DMS153 treated with DMSO at 0.1 percent for 48 hours (cell line): ENCODE measurements around the gene TOLLIP.

Experiments
- DNase-seq: peaks from one replicate; lab custom pipeline; 2025; ENCODE audit not compliant: unreplicated experiment; lab: John Stamatoyannopoulos, UW

TOLLIP gene

DNA sequence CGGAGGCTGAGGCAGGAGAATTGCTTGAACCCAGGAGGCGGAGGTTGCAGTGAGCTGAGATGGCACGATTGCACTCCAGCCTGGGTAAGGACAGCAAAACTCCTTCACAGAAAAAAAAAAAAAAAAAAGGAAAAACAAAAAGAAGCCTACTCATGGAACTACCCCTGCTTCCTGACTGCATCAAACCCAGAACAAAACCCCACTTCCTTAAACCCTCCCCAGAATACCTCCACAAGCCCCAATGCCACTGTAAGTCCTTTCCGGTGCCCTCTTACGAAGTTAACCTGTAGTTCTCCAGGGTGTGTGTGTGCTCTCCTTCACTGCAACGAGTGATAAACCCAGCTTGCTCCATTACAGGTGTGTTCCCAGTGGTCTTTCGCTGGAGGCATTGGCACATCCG lies 8.6 kb upstream of the TOLLIP start:
- no peak for DNase-seq

DNA sequence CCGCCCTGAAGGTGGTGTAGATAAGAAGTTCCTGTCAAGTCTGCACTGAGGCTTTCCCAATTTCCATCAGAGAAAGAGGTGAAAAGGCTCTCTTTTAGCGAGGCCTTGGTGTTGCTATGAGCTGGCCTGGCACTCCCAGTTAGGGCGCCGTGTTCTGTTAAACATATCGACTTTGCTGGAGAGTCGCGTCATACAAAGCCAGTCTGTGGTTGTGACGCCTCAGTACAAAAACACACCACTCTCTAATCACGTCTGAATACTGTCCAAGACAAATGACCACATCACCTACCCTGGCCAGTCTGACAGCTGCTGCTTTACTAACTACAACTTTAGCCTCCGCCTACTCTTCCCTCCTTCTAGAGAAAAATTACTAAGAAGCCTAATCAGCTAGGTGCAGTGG lies 8.0 kb upstream of the TOLLIP start:
- no peak for DNase-seq

DNA sequence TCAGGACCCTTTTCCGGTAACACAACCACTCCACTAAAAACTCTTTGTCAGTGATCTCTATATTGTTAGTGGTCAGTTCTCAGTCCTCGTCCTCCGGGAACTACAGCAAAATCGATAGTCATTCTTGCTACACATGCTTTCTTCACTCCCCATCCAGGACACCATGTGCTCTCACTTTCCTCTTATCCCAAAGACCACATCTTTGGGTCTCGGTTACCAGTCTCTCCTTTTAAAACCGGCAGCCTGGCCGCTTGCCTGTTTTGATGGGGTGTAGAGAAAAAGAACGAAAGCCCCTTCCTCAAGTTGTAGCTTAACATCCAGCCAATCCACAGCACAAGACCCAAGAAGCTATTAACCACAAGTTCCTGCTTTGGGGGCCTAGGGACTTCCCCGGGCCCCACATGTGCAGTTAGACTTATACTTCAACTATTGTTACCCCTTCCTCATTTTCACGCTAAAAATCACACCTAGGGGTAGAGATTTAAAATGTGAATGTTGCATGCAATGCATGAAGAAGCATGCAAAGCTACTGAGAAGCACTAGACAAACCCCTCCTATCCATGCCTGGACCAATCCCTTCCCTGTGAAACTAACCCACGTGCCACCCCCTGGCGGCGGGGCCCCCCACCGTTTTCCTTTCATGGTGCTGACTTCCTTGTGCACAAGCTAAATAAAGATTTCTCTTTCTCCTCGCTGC lies 1.5 kb upstream of the TOLLIP start:
- DNase-seq: no peak

DNA sequence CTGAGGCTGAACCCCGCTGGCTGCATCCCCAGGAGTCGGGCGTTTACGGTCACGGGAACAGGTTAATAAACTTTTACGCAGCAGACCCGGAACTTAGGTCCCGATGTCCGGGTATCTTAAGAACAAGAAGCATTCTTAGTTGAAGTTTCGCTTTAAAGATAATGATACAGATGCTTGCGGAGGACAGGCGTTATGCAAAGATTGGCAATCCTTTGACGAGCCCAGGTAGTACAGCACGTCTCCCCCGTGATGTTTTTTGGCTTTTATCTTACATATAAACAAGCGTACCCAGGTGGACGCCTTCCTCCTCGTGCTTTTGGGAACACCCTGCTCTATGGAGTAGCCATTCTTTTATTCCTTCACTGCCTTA lies 871 bp upstream of the TOLLIP start:
- DNase-seq: no peak

DNA sequence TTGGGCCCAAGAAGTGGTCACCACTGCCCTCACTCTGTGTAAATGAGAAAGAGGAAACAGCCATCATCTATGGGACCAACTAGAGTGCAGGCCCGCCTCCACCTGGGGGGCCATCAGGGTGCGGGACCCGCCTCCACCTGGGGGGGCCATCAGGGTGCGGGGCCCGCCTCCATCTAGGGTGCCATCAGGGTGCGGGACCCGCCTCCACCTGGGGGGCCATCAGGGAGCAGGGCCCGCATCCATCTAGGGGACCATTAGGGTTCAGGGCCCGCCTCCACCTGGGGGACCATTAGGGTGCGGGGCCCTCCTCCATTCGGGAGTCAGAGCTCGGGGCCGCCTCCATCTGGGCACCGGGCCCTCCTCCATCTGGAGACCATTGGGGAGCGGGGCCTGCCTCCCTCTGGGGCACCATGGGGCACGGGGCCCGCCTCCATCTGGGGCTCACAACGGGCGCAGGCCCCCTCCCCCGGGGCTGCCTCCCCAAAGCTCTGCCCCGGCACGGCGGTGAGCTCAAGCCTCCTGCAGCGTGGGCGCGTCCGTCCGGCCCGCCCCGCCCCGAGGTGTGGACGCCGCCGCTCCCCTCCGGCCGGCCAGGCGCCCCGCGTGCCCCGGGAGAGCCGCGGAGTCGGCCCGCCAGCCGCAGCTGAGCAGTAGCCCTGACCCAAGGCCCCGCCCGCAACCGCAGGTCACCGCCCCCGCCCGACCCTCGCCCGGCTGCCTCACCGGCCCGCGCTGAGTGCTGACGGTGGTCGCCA lies 512 bp downstream of the TOLLIP start:
- no peak for DNase-seq

DNA sequence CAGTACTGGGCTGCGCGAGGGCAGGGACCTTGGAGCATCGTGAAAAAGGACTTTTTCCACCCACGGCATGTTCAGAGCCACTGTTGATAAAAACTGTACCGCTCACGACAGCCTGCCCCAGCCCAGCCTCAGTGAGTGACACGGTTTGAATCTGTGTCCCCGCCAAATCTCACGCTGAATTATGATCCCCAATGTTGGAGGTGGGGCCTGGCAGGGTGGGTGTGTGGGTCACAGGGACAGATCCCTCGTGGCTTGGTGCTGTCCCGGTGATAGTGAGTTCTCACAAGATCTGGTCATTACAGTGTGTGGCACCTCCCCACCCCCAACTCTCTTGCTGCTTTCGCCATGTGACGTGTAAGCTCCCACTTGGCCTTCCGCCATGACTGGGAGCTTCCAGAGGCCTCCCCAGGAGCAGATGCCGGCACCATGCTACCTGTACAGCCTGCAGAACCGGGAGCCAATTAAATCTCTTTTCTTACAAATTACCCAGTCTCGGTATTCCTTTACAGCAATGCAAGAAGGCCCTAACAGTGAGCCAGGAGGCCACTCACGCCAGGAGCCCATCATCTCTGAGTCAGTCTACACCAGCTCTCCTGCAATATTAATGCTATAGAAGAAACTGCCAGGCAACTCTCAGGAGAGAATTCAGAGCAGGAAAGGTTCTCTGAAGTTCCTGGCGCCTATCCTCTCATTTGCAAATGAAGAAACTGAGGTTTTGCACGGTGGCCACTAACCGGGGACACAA lies 1.3 kb downstream of the TOLLIP start:
- DNase-seq: no peak

DNA sequence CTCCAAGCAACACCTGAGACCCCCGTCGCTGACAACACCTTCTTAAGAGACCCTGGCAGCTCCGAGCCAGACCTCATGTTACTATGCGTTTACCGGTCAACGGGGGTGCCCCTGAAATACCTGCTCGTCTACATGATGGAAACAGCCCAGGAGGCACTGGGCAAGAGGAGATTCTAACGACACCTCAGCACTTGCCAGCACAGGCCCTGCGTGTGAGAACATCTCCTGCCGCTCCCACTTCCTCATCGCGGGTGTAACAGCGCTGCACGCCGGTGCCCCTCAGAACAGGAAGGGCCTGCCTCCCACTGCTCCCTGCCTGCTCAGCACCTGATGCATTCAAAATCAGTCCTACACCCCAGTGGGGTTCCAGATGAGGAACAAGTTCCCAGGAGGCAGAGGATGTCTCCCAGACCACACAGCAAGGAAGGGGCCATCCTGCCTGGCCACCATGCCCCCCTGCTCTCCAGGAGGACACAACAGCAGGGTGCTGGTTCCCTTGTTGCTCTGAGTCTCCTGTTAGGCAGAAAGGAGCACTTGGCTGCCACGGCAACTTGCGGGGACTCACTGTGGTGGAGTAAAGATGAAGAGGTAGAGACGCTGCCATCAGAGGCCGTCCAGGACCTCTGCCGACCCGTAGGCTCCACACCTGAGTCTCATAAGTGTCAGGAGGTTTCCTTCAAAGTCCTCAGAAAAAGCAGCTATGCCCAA lies 2.1 kb downstream of the TOLLIP start:
- DNase-seq: no peak

DNA sequence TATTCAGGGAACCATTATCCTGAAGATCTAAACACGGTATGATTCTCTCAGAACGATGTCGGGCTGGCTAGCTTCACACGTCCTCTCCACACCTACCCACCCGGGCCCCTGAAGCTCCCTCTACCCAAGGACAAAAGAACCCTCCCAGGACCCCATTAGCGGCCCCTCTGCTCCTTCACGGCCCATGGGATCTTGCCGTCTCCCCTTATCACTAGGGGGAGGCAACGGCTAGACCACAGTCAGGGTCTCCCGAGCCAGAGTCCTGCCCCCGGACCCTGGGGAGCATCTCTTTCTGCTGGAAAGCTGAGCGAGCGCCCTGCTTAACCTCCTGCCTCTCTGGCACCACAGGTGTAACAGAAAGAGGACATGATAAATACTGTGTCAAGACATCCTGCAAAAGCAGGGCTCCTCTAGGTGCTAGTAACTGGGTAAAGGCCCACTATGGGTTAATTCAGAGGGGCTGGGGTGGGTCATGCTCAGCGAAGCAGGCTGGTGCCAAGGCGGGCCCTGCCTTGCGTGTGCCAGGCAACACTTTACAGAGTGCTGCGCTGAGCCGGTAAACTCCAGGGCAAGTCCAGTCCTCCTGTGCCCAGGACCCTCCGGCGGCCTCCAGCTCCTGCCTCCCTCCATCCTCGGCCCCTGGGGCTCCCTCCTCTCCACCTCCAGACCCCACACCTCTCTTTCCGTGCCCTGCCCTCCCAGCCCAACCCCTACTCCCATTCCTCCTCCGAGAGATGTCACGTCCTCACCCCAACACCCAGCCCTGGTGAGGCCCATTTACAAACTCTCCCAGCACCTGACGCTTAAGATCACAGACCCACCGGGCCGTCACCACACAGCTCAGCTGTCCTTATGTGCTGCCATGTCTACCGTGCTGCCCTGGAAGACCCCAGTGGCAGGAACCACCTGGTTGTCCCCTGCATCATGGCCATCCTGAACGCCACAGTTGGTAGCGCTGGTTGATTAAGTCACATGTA lies 3.0 kb downstream of the TOLLIP start:
- DNase-seq: no peak

DNA sequence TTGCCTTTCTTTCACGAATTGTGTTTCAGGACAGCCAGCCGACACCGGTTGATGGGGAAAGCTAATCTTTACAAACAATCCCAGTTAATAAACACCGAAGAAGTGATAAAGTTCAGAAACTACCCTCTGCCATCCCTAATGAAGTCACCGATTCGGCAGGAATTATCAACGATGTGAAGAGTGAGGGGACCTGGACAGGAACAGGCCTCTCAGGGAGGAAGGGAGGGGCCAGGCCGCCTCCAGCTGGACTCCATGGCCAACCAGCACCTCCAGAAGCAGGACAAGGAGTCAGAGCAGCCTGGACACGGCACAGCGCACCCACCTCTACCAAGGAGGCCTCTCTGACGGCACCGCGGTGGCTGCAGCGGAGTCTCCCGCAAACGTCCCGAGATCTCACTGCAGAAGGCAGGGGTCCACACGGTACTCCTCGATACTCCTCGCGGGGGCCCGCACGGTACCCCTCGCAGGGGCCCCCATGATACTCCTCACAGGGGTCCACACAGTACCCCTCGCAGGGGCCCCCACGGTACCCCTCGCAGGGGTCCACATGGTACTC lies 3.9 kb downstream of the TOLLIP start:
- DNase-seq: no peak

DNA sequence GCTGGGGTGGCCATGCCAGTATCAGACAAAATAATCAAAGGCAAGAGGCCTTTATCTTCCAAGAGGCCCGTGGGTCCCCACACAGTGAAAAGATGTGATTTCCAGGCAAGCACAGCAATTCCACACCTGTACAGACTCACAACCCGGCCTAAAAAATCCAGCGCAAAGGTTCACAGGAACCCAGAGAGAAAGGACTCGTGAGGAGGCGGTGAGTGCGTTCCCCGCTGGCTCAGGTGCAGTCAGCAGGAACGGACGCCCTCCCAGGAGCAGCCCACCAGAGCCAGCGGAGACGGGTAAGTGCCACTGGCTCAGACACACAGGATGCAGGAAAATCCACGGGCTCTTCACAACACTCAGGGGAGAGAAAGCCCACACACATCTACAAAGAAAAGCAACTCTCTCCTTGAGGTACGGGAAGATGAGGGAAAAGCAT lies 4.4 kb downstream of the TOLLIP start:
- DNase-seq: no peak

DNA sequence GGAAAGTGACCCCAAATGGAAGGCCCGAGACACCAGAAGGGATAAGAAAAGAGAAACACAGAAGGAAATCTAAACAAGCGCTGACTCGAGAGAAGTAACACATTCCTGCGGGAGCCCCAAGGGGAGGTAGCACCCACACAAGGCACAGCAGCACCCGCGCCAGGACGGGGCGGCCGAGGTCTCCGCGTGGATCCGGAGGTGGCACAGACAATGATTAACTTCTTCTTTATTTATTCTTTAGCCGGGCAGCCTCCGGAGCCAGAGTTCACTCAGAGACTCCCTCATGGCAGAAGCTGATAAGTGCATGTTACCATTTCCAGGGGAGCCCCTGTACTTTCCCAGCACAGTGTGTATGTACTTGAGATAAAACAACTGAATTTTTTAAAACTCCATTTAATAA lies 5.1 kb downstream of the TOLLIP start:
- no peak for DNase-seq

DNA sequence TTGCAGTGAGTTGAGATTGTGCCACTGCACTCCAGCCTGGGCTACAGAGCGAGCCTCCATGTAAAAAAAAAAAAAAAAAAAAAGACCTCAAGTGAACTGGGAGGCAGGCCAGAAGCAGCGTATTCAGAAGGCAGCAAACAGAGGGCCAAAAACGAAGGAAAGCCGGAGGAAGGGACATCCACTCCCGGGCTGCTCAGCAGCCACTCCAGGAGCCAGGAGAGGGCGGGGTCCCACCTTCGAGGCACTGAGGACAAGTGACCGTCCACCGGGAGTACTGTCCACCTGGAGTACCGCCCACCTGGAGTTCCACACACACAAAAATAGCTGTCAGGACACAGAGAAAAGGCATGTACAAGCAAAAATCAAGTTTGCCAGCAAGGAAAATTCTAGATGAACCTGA lies 5.5 kb downstream of the TOLLIP start:
- no peak for DNase-seq

DNA sequence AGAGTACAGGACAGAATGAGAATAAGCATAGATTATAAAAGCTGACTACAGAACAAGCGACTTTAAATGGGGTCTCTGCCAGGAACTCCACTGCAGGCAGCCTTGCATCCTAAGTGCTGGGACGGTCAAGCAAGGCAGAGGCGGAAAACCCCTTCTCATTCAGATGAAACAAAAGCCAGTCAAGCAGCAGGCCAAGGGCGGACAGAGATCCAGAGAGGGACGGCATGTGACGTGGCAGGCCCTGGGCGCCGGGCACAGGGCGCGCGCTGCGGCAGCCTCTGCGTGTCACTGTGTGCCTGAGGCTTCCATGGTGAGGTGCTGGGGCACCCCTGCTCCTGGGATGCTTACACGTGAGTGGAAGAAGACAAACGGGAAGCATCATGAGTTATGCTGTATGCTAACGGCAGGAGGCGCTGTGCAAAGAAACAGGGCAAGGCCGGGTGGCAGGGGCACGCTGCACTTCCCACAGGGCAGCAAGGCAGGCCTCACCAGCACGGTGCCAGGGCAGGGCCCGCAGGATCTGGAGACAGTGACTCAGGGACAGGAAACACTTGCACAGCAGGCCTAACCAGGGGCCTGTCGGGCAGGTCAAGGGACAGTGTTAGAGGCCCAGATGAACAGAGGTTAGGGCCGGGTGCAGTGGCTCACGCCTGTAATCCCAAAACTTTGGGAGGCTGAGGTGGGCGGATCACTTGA lies 6.2 kb downstream of the TOLLIP start:
- DNase-seq: no peak

DNA sequence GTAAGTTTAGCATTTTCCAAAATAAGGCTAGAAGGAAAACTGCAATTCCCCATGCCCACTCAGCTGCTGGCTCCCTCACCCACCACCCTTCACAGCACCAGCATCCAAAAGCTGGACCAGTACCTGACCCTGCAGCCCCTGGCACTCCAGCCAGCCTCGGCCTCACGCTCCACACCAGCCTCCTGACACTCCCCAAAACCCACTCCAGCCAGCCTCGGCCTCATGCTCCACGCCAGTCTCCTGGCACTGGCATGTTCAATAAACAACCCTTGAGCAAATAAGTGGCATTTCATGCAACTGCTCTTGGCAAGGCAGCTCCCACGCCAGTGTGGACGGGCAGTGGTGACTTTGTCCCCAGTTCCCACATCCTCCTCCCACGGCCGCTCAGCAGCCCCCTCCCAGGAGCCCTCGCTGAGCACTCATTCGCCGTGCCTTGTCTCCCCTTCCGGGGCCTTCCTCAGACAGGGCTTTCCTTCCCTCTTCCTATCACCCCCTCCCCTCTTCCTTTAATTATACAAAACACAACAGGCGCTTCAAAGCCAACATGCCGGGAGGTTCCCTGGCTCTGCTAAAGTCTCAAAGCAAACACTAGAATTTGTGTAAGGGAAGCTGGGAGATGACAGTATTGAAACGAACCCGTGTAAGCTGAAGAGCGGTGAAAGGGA lies 6.8 kb downstream of the TOLLIP start:
- no peak for DNase-seq

DNA sequence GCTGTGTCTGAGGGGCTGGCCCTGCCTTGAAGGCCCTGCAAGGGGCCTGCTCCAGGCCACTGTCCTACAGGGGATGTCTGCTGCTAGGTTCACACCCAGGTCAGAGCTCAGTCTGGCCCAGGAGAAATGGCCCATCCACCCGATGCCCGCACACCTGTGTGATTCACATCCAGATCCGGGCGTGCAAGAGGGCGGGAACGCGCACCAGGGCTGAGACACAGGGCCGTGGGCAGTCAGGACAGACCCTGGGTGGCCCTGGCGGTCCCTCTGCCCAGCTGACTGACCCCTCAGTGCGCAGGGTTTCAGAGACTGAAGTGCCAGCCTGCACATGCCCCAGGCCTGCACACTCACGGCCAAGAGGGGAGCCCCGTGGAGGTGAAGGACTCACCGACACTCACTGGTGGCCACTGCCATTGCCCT lies 7.4 kb downstream of the TOLLIP start:
- no peak for DNase-seq

DNA sequence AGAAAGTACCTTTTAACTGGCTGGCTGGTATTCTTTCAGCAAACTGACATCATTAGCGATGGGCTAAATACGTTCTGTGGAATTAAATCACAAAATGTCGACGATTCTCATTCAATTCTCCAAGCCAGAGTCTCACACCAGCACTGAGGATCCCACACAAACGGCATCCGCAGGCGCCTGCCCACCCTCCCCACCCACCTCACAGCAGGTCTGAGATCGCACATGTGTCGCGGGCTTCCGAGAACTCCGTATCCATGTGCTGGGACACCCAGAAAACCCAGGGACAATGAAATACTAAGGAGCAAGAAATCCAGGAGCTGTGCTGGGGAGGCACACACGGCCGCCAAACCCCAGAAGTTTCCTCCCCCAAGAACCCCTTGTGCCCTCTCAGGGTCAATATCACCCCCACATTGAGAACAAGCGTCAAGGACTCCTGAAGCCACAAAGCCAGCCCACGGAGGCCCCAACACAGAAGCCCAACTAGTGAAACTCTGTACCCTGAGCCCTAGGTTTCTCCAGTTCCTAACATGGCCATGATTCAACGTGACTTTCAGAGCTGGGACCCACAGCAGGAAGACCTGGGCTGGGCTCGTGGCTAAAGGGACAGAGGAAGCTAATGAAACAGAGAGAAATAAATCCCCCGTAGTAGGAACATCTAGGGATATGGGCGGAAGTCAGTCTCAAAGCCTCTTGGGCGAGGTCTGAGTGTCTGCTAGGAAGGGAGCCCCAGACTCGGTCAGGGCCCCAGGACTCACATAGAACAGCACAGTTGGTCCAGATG lies 8.0 kb downstream of the TOLLIP start:
- no peak for DNase-seq

DNA sequence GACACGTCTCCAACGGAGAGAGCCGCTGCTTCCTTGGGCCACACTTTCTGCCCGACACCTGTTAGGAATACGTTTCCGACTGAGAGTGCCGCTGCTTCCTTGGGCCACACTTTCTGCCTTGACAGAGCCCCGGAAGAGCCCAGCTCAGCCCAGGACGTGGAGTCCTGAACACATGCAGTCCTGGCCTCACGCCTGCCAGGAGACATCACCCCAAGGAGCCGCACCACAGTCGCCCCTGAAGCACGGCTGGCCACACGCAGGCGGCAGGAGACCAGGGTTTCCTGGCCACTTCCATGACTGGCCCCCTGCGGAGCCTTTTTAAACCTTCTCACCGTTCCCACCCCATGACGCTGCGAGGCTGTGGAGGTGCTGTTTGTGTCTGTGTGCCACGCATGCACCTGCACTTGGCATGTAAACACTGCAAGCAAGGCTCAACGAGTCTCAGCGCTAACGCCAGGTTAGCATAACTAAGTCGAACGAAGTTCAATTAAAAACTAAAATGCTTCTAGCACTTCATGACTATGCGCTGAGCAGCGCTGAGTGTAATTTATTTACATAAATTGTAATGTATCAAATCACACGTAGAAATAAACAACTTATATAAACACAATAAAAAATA lies 8.8 kb downstream of the TOLLIP start:
- no peak for DNase-seq

DNA sequence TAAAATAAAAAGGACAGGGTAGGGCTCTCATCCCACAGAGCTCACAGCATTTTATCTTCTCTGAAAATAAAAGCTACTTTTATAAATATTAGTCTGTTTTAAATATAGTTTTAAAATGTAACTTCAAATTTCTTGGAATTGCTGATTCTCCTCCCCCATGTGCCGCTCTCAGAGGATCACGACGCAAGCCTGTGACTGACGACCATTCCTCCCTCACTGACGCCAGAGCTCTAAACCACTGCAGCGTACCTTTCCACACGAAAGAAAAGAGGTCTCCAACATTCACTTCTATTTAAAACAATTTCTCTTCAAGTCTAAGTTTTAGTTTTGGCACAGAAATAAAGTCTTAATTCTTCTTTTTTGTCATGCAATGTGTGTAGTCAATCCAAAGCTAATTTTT lies 9.3 kb downstream of the TOLLIP start:
- no peak for DNase-seq
